IMR-90 (cell line): ENCODE measurements around the gene NEGR1. TPM values are rescaled to one million over a fixed set of nuclear protein-coding genes. Genes with fewer than 3 reads are reported as not detected.

ENCODE experiments used
- ATAC-seq: fragments of 200-7000 bp; cut with Tn5 transposase; 2 replicates; pipeline ENCODE4 v1.9.1; 2020; ENCODE audit warnings: low read depth, mild to moderate bottlenecking, moderate library complexity
- BruUV-seq: library from RNA; stranded (reverse); fragments of 400-500 nt; replicated peaks from 2 replicates; lab custom pipeline; 2021; lab: Mats Ljungman, UMichigan
- CTCF ChIA-PET: fragments of 300-600 bp; formaldehyde crosslinking; extraction: SDS; loops from one replicate; lab custom pipeline; 2021; ENCODE audit warnings: antibody characterized with exemption; lab: Yijun Ruan, JAX
- POLR2A ChIA-PET: fragments of 300-600 bp; sonication (Branson Sonifier 250); formaldehyde crosslinking; loops from one replicate; lab custom pipeline; 2022; ENCODE audit warnings: antibody characterized with exemption; ENCODE audit not compliant: unreplicated experiment; lab: Charles Lee
- DNase-seq: peaks from one replicate; pipeline ENCODE4 v3.0.0; 2013
- H2AFZ ChIP-seq: replicated peaks from 2 replicates; pipeline ENCODE3; 2013; ENCODE audit warnings: low read length, mild to moderate bottlenecking; ENCODE audit not compliant: poor library complexity
- H2AK5ac ChIP-seq: 2 replicates; pipeline ENCODE4 v1.6.1; 2013; ENCODE audit warnings: low read depth, low read length, inconsistent platforms
- H2AK9ac ChIP-seq: replicated peaks from 2 replicates; pipeline ENCODE3; 2013; ENCODE audit warnings: mild to moderate bottlenecking, low read depth, low read length, moderate library complexity; ENCODE audit not compliant: poor library complexity
- H2BK120ac ChIP-seq: 2 replicates; pipeline ENCODE4 v1.6.1; 2013; ENCODE audit warnings: low read depth, low read length, inconsistent platforms
- H2BK15ac ChIP-seq: 3 replicates; pipeline ENCODE4 v1.6.1; 2013; ENCODE audit warnings: low read depth, low read length, inconsistent platforms
- H2BK20ac ChIP-seq: 2 replicates; pipeline ENCODE4 v1.6.1; 2013; ENCODE audit warnings: low read depth, mild to moderate bottlenecking, inconsistent platforms, low read length, moderate library complexity
- H2BK5ac ChIP-seq: 2 replicates; pipeline ENCODE4 v1.6.1; 2013; ENCODE audit warnings: mild to moderate bottlenecking, low read depth, low read length, inconsistent platforms; ENCODE audit not compliant: poor library complexity, severe bottlenecking
- H3K14ac ChIP-seq: replicated peaks from 2 replicates; pipeline ENCODE4 v1.6.1; 2013; ENCODE audit warnings: low read depth, low read length, inconsistent platforms
- H3K18ac ChIP-seq: 2 replicates; pipeline ENCODE4 v1.6.1; 2013; ENCODE audit warnings: low read depth, low read length, control low read depth
- H3K23ac ChIP-seq: 2 replicates; pipeline ENCODE4 v1.6.1; 2013; ENCODE audit warnings: low read depth, low read length, inconsistent platforms
- H3K27ac ChIP-seq: 2 replicates; pipeline ENCODE4 v1.5.1; 2013; ENCODE audit warnings: mild to moderate bottlenecking, control low read depth, low read length; ENCODE audit not compliant: insufficient read depth
- H3K27me3 ChIP-seq: 2 replicates; pipeline ENCODE4 v1.6.1; 2013; ENCODE audit warnings: low read length; ENCODE audit not compliant: control insufficient read depth, insufficient read depth
- H3K36me3 ChIP-seq: 2 replicates; pipeline ENCODE4 v1.6.1; 2013; ENCODE audit warnings: low read length, mixed read lengths; ENCODE audit not compliant: control insufficient read depth, insufficient read depth
- H3K4ac ChIP-seq: 2 replicates; pipeline ENCODE4 v1.6.1; 2013; ENCODE audit warnings: low read depth, low read length, inconsistent platforms
- H3K4me1 ChIP-seq: 2 replicates; pipeline ENCODE4 v1.6.1; 2013; ENCODE audit warnings: low read length, mixed read lengths; ENCODE audit not compliant: control insufficient read depth, insufficient read depth
- H3K4me2 ChIP-seq: 2 replicates; pipeline ENCODE4 v1.6.1; 2013; ENCODE audit warnings: low read depth, mild to moderate bottlenecking, control low read depth, low read length, moderate library complexity
- H3K4me3 ChIP-seq: 2 replicates; pipeline ENCODE4 v1.5.1; 2013; ENCODE audit warnings: low read depth, mild to moderate bottlenecking, control low read depth, low read length, moderate library complexity; ENCODE audit not compliant: insufficient read depth
- H3K56ac ChIP-seq: 2 replicates; pipeline ENCODE4 v1.6.1; 2013; ENCODE audit warnings: low read length, inconsistent platforms; ENCODE audit not compliant: insufficient read depth; ENCODE audit errors: extremely low read depth
- H3K79me1 ChIP-seq, 2 experiments: 2 replicates each; pipeline ENCODE4 v1.6.1; 2013; ENCODE audit warnings: low read length in 2 of 2, inconsistent platforms in 1 of 2, low read depth in 1 of 2
- H3K9ac ChIP-seq: 2 replicates; pipeline ENCODE4 v1.6.1; 2013; ENCODE audit warnings: low read depth, low read length, control low read depth
- H3K9me1 ChIP-seq: 2 replicates; pipeline ENCODE4 v1.6.1; 2013; ENCODE audit warnings: low read length, inconsistent platforms; ENCODE audit not compliant: insufficient read depth
- H3K9me3 ChIP-seq: 2 replicates; pipeline ENCODE4 v1.6.1; 2013; ENCODE audit warnings: low read length; ENCODE audit not compliant: control insufficient read depth, insufficient read depth
- H4K20me1 ChIP-seq: 2 replicates; pipeline ENCODE4 v1.6.1; 2013; ENCODE audit warnings: low read length, inconsistent platforms; ENCODE audit not compliant: insufficient read depth
- H4K5ac ChIP-seq: 2 replicates; pipeline ENCODE4 v1.6.1; 2013; ENCODE audit warnings: mild to moderate bottlenecking, low read depth, low read length, control low read depth
- H4K8ac ChIP-seq, 2 experiments: 2 replicates each; pipeline ENCODE4 v1.6.1; 2013; ENCODE audit warnings: low read depth in 2 of 2, low read length in 2 of 2, control low read depth in 1 of 2, inconsistent platforms in 1 of 2
- H4K91ac ChIP-seq: 2 replicates; pipeline ENCODE4 v1.6.1; 2013; ENCODE audit warnings: low read depth, low read length, inconsistent platforms; ENCODE audit not compliant: insufficient read depth
- BHLHE40 ChIP-seq: fragments of 150-350 bp; IDR thresholded peaks from 2 replicates; pipeline ENCODE4 v1.6.1; 2016; ENCODE audit warnings: mild to moderate bottlenecking, low read depth, low read length
- CEBPB ChIP-seq: IDR thresholded peaks from 2 replicates; pipeline ENCODE4 v1.6.1; 2012; ENCODE audit warnings: low read depth, low read length, improper control_type of control experiment
- CTCF ChIP-seq: conservative IDR thresholded peaks from 2 replicates; pipeline ENCODE4 v1.5.1; 2012; ENCODE audit warnings: mild to moderate bottlenecking, low read depth, low read length, improper control_type of control experiment
- ELK1 ChIP-seq: fragments of 150-350 bp; IDR thresholded peaks from 2 replicates; pipeline ENCODE4 v1.6.1; 2016; ENCODE audit warnings: low read depth, mild to moderate bottlenecking, low read length, moderate library complexity, borderline replicate concordance
- FOS ChIP-seq: fragments of 150-350 bp; IDR thresholded peaks from 2 replicates; pipeline ENCODE4 v1.6.1; 2016; ENCODE audit warnings: low read depth, low read length
- MAZ ChIP-seq: IDR thresholded peaks from 2 replicates; pipeline ENCODE4 v1.6.1; 2012; ENCODE audit warnings: low read depth, mild to moderate bottlenecking, low read length, improper control_type of control experiment, moderate library complexity, borderline replicate concordance
- MXI1 ChIP-seq: IDR thresholded peaks from 2 replicates; pipeline ENCODE4 v1.6.1; 2012; ENCODE audit warnings: low read depth, mild to moderate bottlenecking, low read length, moderate library complexity, borderline replicate concordance
- NFE2L2 ChIP-seq: fragments of 150-350 bp; IDR thresholded peaks from 2 replicates; pipeline ENCODE4 v1.6.1; 2016; ENCODE audit warnings: low read depth, mild to moderate bottlenecking, low read length
- RFX5 ChIP-seq: IDR thresholded peaks from 2 replicates; pipeline ENCODE4 v1.8.0; 2012; ENCODE audit warnings: low read depth, mild to moderate bottlenecking, low read length, moderate library complexity
- SMC3 ChIP-seq: fragments of 150-350 bp; IDR thresholded peaks from 2 replicates; pipeline ENCODE4 v1.6.1; 2016; ENCODE audit warnings: low read depth, mild to moderate bottlenecking, antibody characterized with exemption, low read length, moderate library complexity
- USF2 ChIP-seq: fragments of 150-350 bp; IDR thresholded peaks from 2 replicates; pipeline ENCODE4 v1.6.1; 2017; ENCODE audit warnings: mild to moderate bottlenecking, antibody characterized with exemption, low read length, low read depth
- WGBS, 2 experiments: methylation state at CpG; one replicate each; pipeline versions ENCODE4 v1.1.5 to v1.1.7; 2013; ENCODE audit warnings: missing lambda C conversion rate in 2 of 2; ENCODE audit not compliant: insufficient read length in 1 of 2; ENCODE audit errors: extremely low coverage in 2 of 2; 5-methylcytosine and 5-hydroxymethylcytosine counted together
- dilution Hi-C: fragments of 300-500 bp; cut with HindIII; formaldehyde crosslinking; loops from one replicate; pipeline ENCODE4 v1.14.3; 2018; ENCODE audit warnings: low sequenced_read_pairs; ENCODE audit not compliant: unreplicated experiment
- in situ Hi-C: fragments of 300-500 bp; cut with MboI; formaldehyde crosslinking; loops from 3 replicates; pipeline ENCODE4 v1.14.3; 2019; ENCODE audit warnings: low sequenced_read_pairs, inconsistent platforms, mixed read lengths
- intact Hi-C: fragments of 100-400 bp; cut with micrococcal nuclease; formaldehyde crosslinking; loops from 2 replicates; pipeline ENCODE4 v1.10.0; 2022
- polyA plus RNA-seq, 3 experiments: library from polyadenylated mRNA; depleted of rRNA; stranded (reverse); fragments of >200 nt; gene quantifications; 2 replicates each; pipeline ENCODE4 v1.2.3, GENCODE V29; 2012; ENCODE audit warnings: low replicate concordance in 1 of 3
- total RNA-seq: library from RNA; depleted of rRNA; stranded (reverse); fragments of >200 nt; gene quantifications from 2 replicates; pipeline ENCODE4 v1.2.3, GENCODE V29; 2012

Gene NEGR1
- total and polyA plus RNA-seq, 2 of the 4 experiments (the other 2 are of a cell fraction): 5.1 to 9.1 TPM

- 0% methylated on average over 13 of the region's 56 CpGs; no CpG with 5 or more reads in 1 of the 2 experiments for WGBS, 2 experiments
- Histone ChIP-seq H3K18ac (peak overlapping the region; percentile 88), H4K91ac (peak overlapping the region; percentile 95), H3K4me1 (peaks cover 2% of the 10 kb centered on the region; the same call in 1 of the 2 replicates), H2AFZ (peak overlapping the region; percentile 96), H3K9ac (peak overlapping the region; percentile 92), H2AK5ac (peak overlapping the region; percentile 81), H3K4ac (peak overlapping the region; percentile 86), H4K8ac (peak overlapping the region; percentile 68 to 88), H3K27me3 (no peaks in the 10 kb centered on the region), H2BK5ac (peak overlapping the region; percentile 98), H4K20me1 (no peaks in the 10 kb centered on the region), H2BK120ac (peak overlapping the region; percentile 90), H2BK15ac (peak overlapping the region; percentile 88; the same call in 2 of the 3 replicates), H3K9me3 (no peaks in the 10 kb centered on the region), H3K9me1 (no peaks in the 10 kb centered on the region), H3K4me3 (peak overlapping the region; percentile 58), H2BK20ac (peak overlapping the region; percentile 74), H2AK9ac (peak overlapping the region; percentile 75), H3K27ac (peak overlapping the region; percentile 87), H3K14ac (peak overlapping the region; percentile 73), H3K36me3 (no peaks in the 10 kb centered on the region), H3K79me1 (peaks cover 0 to 23% of the 10 kb centered on the region in 2 experiments; a peak in 2 of 4 replicates), H3K23ac (peak overlapping the region; percentile 96), H3K4me2 (peak overlapping the region; percentile 92), H4K5ac (peak overlapping the region; percentile 87), H3K56ac (peak overlapping the region; percentile 96)
- no peak for TF ChIP-seq SMC3
- peak; percentile 7; the same call in 1 of the 2 replicates for TF ChIP-seq CEBPB
- no peak for TF ChIP-seq ELK1
- no peak for TF ChIP-seq RFX5
- TF ChIP-seq MXI1: peak; percentile 22; the same call in 1 of the 2 replicates
- no peak for TF ChIP-seq CTCF
- 0 out of 2 replicates have a peak, but pooled peaks have one; percentile 3 for TF ChIP-seq FOS
- TF ChIP-seq USF2: no peak
- peak; percentile 79; the same call in 1 of the 2 replicates for TF ChIP-seq BHLHE40
- peak; percentile 82; the same call in 1 of the 2 replicates for TF ChIP-seq MAZ
- no peak for TF ChIP-seq NFE2L2
- in situ Hi-C loops: no loop called here
- dilution Hi-C loops: no loop called here
- ATAC-seq (peak; percentile 48), DNase-seq (peak; percentile 67)
- CTCF ChIA-PET: interaction anchor here (1.1 to 1.8 kb wide), 2 partner anchors 96 to 274 kb away, joined by 4 to 5 read pairs; no protein-coding TSS in a partner anchor
- POLR2A ChIA-PET: no interaction called here
- intact Hi-C loops: loop anchor here (2.0 to 5.0 kb wide), 5 partner anchors 97 to 1191 kb away; no protein-coding TSS in a partner anchor
- no TSS peak for BruUV-seq
Measured at GRCh38 chr1:72283307-72284083, 1.2 kb upstream of the NEGR1 start.
